LNCaP clone FGC (cell line): ENCODE data around the gene ABCB11.
"Not testable (repeated sequence)": the region's sequence is repeated elsewhere in the genome, so short reads cannot be mapped to it uniquely, and the experiment has no call there.

ENCODE experiments used
- DNase-seq: peaks from one replicate; pipeline ENCODE4 v3.0.0-alpha.2; 2011; ENCODE audit warnings: low read depth
- H3K4me3 ChIP-seq: 2 replicates; pipeline ENCODE4 v1.5.1; 2011; ENCODE audit warnings: mild to moderate bottlenecking, low read depth, low read length, control low read depth
- TF ChIP-seq, protein P1 (sequence below): IDR thresholded peaks from 2 replicates; pipeline ENCODE4 v1.5.1; 2012; ENCODE audit warnings: mild to moderate bottlenecking; ENCODE audit not compliant: control insufficient read depth, insufficient read depth; ENCODE audit errors: extremely low read depth

Gene ABCB11

DNA sequence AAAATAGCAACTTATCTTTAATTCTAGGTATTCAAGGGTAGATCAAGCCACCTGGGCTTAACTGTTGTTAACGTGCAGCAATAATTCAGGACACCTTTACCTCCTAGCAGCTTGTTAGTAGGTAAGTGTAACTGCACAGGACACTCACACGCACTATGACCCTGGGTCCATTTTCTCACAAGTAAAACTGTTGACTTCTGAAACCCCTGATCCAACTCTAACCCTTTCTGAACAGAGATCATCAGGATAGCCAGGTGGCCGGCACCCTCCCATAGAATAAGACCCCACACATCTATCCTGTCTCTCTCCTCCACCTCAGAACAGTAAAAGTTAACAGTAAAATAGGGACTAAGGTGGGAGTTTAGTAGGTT lies 141.5 kb downstream of the ABCB11 start:
- TF ChIP-seq, protein P1, sequence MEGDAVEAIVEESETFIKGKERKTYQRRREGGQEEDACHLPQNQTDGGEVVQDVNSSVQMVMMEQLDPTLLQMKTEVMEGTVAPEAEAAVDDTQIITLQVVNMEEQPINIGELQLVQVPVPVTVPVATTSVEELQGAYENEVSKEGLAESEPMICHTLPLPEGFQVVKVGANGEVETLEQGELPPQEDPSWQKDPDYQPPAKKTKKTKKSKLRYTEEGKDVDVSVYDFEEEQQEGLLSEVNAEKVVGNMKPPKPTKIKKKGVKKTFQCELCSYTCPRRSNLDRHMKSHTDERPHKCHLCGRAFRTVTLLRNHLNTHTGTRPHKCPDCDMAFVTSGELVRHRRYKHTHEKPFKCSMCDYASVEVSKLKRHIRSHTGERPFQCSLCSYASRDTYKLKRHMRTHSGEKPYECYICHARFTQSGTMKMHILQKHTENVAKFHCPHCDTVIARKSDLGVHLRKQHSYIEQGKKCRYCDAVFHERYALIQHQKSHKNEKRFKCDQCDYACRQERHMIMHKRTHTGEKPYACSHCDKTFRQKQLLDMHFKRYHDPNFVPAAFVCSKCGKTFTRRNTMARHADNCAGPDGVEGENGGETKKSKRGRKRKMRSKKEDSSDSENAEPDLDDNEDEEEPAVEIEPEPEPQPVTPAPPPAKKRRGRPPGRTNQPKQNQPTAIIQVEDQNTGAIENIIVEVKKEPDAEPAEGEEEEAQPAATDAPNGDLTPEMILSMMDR, result no peak
- peak overlapping the region; percentile 67 for H3K4me3 ChIP-seq
- no peak for DNase-seq

DNA sequence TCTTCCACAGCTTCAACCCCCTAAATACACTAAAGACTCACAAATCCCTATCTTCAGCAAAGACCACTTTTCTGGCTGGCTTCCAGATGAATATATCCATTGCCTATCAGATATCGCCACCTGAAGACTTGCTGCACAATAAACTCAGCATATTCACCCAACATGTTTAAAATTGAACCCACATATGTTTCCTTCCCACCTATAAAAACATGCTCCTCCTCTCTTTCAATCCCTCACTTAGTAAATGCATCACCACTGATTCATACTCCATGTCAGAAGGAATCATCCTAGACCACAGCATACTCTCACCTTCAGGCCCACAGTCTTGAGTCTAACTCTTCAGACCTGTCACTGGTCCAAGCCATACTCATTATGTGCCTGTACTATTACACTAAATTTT lies 146.1 kb downstream of the ABCB11 start:
- H3K4me3 ChIP-seq, result no peak overlapping the region
- TF ChIP-seq, protein P1, result no peak
- DNase-seq, result no peak

DNA sequence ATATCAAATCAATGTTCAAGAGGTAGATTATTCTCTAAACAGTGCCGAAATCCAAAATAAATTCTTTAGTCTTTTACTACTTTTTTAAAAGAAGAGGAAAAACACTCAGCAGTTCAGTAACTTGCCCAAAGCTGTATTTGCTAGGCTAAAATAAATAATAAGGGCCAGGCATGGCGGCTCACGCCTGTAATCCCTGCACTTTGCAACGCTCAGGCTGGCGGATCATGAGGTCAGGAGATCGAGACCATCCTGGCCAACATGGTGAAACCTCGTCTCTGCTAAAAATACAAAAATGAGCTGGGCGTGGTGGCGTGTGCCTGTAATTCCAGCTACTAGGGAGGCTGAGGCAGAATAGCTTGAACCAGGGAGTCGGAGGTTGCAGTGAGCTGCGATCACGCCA lies 149.0 kb downstream of the ABCB11 start:
- DNase-seq, H3K4me3 ChIP-seq: not testable (repeated sequence)

GRCh38 chr2:168874368-168875054 lies 156.6 kb downstream of the ABCB11 start:
- TF ChIP-seq, protein P1, result no peak
- H3K4me3 ChIP-seq, result no peak overlapping the region
- no peak for DNase-seq

- not testable (repeated sequence) for DNase-seq, H3K4me3 ChIP-seq
Observed at GRCh38 chr2:168870824-168871223, 160.3 kb downstream of the ABCB11 start.
